ENCODE measurements around the gene TMEM117.

TMEM117 gene

GRCh38 chr12:44296624-44297197 lies 460.8 kb downstream of the TMEM117 start:
- Histone ChIP-seq H3K36me3 (ENCODE audit: control insufficient read depth in 2 of 2, insufficient read depth in 1 of 2, low read length in 2 of 2) (no peaks in the 10 kb centered on the region), H3K4me3 (ENCODE audit: low read depth, low read length) (no peak overlapping the region), H3K4me1 (ENCODE audit: control insufficient read depth, insufficient read depth, low read length) (no peaks in the 10 kb centered on the region), H3K9me3 (ENCODE audit: control insufficient read depth, insufficient read depth, low read depth, low read length) (no peaks in the 10 kb centered on the region), H3K27ac (ENCODE audit: extremely low read depth, low read depth, low read length) (no peak overlapping the region)
- ChIA-PET CTCF (no interaction called here), POLR2A (no interaction called here)
- TF ChIP-seq ZNF354C (tag by site-specific recombination; IDR thresholded peaks at IDR 0.05; ENCODE audit: borderline replicate concordance, low read depth) (no peak), REPIN1 (tag by site-specific recombination; IDR thresholded peaks at IDR 0.05; ENCODE audit: low read depth) (no peak), PRDM1 (tag by site-specific recombination; IDR thresholded peaks at IDR 0.05) (no peak), ZNF664 (tag by site-specific recombination; IDR thresholded peaks at IDR 0.05) (no peak), ZFP37 (tag by site-specific recombination; IDR thresholded peaks at IDR 0.05) (no peak), SP2 (tag by site-specific recombination; IDR thresholded peaks at IDR 0.05) (no peak), PRDM6 (tag by site-specific recombination; IDR thresholded peaks at IDR 0.05) (no peak), ZNF692 (tag by site-specific recombination; IDR thresholded peaks at IDR 0.05) (no peak), HOXD13 (CRISPR knock-in tag; IDR thresholded peaks at IDR 0.05; ENCODE audit: borderline replicate concordance) (no peak), ZXDB (tag by site-specific recombination; IDR thresholded peaks at IDR 0.05) (no peak), ZNF555 (tag by site-specific recombination; conservative IDR thresholded peaks at IDR 0.05) (no peak), ZNF341 (tag by site-specific recombination; IDR thresholded peaks at IDR 0.05; ENCODE audit: low read depth) (no peak)
- TF ChIP-seq, protein P1, sequence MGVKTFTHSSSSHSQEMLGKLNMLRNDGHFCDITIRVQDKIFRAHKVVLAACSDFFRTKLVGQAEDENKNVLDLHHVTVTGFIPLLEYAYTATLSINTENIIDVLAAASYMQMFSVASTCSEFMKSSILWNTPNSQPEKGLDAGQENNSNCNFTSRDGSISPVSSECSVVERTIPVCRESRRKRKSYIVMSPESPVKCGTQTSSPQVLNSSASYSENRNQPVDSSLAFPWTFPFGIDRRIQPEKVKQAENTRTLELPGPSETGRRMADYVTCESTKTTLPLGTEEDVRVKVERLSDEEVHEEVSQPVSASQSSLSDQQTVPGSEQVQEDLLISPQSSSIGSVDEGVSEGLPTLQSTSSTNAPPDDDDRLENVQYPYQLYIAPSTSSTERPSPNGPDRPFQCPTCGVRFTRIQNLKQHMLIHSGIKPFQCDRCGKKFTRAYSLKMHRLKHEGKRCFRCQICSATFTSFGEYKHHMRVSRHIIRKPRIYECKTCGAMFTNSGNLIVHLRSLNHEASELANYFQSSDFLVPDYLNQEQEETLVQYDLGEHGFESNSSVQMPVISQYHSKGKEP (tag by site-specific recombination; IDR thresholded peaks at IDR 0.05) = no peak
- TF ChIP-seq, protein P2, sequence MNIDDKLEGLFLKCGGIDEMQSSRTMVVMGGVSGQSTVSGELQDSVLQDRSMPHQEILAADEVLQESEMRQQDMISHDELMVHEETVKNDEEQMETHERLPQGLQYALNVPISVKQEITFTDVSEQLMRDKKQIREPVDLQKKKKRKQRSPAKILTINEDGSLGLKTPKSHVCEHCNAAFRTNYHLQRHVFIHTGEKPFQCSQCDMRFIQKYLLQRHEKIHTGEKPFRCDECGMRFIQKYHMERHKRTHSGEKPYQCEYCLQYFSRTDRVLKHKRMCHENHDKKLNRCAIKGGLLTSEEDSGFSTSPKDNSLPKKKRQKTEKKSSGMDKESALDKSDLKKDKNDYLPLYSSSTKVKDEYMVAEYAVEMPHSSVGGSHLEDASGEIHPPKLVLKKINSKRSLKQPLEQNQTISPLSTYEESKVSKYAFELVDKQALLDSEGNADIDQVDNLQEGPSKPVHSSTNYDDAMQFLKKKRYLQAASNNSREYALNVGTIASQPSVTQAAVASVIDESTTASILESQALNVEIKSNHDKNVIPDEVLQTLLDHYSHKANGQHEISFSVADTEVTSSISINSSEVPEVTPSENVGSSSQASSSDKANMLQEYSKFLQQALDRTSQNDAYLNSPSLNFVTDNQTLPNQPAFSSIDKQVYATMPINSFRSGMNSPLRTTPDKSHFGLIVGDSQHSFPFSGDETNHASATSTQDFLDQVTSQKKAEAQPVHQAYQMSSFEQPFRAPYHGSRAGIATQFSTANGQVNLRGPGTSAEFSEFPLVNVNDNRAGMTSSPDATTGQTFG (tag by site-specific recombination; IDR thresholded peaks at IDR 0.05; ENCODE audit: borderline replicate concordance) = no peak
- TF ChIP-seq, protein P3, sequence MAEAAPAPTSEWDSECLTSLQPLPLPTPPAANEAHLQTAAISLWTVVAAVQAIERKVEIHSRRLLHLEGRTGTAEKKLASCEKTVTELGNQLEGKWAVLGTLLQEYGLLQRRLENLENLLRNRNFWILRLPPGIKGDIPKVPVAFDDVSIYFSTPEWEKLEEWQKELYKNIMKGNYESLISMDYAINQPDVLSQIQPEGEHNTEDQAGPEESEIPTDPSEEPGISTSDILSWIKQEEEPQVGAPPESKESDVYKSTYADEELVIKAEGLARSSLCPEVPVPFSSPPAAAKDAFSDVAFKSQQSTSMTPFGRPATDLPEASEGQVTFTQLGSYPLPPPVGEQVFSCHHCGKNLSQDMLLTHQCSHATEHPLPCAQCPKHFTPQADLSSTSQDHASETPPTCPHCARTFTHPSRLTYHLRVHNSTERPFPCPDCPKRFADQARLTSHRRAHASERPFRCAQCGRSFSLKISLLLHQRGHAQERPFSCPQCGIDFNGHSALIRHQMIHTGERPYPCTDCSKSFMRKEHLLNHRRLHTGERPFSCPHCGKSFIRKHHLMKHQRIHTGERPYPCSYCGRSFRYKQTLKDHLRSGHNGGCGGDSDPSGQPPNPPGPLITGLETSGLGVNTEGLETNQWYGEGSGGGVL (tag by site-specific recombination; IDR thresholded peaks at IDR 0.05) = no peak

DNA sequence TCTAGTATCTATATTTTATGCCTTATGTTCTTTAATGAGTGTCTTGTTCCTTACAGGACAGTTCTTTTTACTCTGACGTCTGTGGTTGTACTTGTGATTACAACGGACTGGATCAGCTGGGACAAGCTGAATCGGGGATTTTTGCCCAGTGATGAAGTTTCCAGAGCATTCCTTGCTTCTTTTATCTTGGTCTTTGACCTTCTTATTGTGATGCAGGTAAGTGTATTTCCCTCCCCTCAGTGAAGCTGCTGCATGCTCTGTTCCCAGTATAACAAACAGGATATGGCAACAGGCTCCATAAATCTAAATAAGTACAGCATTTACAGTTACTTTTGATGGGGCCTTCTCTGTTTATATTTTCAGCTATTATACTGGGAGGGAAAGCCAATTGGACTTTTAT lies 463.6 kb downstream of the TMEM117 start:
- Histone ChIP-seq H3K4me3 (ENCODE audit: low read depth, low read length) (no peak overlapping the region), H3K4me1 (ENCODE audit: control insufficient read depth, insufficient read depth, low read length) (no peaks in the 10 kb centered on the region), H3K27ac (ENCODE audit: extremely low read depth, low read depth, low read length) (no peak overlapping the region), H3K36me3 (ENCODE audit: control insufficient read depth in 2 of 2, insufficient read depth in 1 of 2, low read length in 2 of 2) (no peaks in the 10 kb centered on the region), H3K9me3 (ENCODE audit: control insufficient read depth, insufficient read depth, low read depth, low read length) (no peaks in the 10 kb centered on the region)
- POLR2A ChIA-PET = no interaction called here
- CTCF ChIA-PET = interaction anchor here (0.7 kb wide), 1 partner anchor 374 kb away, joined by 4 read pairs; no protein-coding TSS in a partner anchor
- TF ChIP-seq ZNF610 (tag by site-specific recombination; IDR thresholded peaks at IDR 0.05; ENCODE audit: borderline replicate concordance) = no peak
- no peak for TF ChIP-seq ZNF585B (tag by site-specific recombination; IDR thresholded peaks at IDR 0.05)
- no peak for TF ChIP-seq ZNF19 (tag by site-specific recombination; IDR thresholded peaks at IDR 0.05; ENCODE audit: low read depth)
- TF ChIP-seq ZNF354C (tag by site-specific recombination; IDR thresholded peaks at IDR 0.05; ENCODE audit: borderline replicate concordance, low read depth) = no peak
- no peak for TF ChIP-seq ZNF548 (tag by site-specific recombination; IDR thresholded peaks at IDR 0.05)
- TF ChIP-seq ZNF488 (tag by site-specific recombination; IDR thresholded peaks at IDR 0.05) = no peak
- no peak for TF ChIP-seq GLI2 (tag by site-specific recombination; IDR thresholded peaks at IDR 0.05; ENCODE audit: borderline replicate concordance, low read depth)
- no peak for TF ChIP-seq HOXC10 (CRISPR knock-in tag; IDR thresholded peaks at IDR 0.05)
- TF ChIP-seq ZNF2 (tag by site-specific recombination; IDR thresholded peaks at IDR 0.05) = no peak
- TF ChIP-seq ZNF792 (tag by site-specific recombination; IDR thresholded peaks at IDR 0.05) = no peak
- no peak for TF ChIP-seq REPIN1 (tag by site-specific recombination; IDR thresholded peaks at IDR 0.05; ENCODE audit: low read depth)
- TF ChIP-seq ZNF24 (tag by site-specific recombination; IDR thresholded peaks at IDR 0.05) = no peak
